Ascending aorta (tissue), 2 donors: ENCODE measurements around the gene PTRHD1. TPM values are rescaled to one million over a fixed set of nuclear protein-coding genes. Genes with fewer than 3 reads are reported as not detected.

Experiments used
- DNase-seq, 2 donors: peaks; one replicate each; pipeline ENCODE4 v3.0.0-alpha.2; 2019; ENCODE audit warnings: low spot score in 2 of 2
- H3K27ac ChIP-seq, 2 donors: fragments of 200-600 bp; sonication (generic); one replicate each; pipeline ENCODE4 v1.5.1; 2016 to 2017; ENCODE audit warnings: mild to moderate bottlenecking in 1 of 2
- H3K27me3 ChIP-seq: fragments of 200-600 bp; sonication (generic); one replicate; pipeline ENCODE4 v1.5.1; 2017
- H3K36me3 ChIP-seq, 2 donors: fragments of 200-600 bp; sonication (generic); one replicate each; pipeline ENCODE4 v1.5.1; 2016
- H3K4me1 ChIP-seq, 2 donors: fragments of 200-600 bp; sonication (generic); one replicate each; pipeline ENCODE4 v1.5.1; 2016 to 2017; ENCODE audit warnings: mild to moderate bottlenecking in 1 of 2
- H3K4me3 ChIP-seq, 2 donors: fragments of 200-600 bp; sonication (generic); one replicate each; pipeline ENCODE4 v1.5.1; 2016 to 2017; ENCODE audit warnings: mild to moderate bottlenecking in 1 of 2
- H3K9me3 ChIP-seq, 2 donors: fragments of 200-600 bp; sonication (generic); one replicate each; pipeline ENCODE4 v1.5.1; 2016
- CTCF ChIP-seq, 3 experiments: fragments of 200-600 bp in 2 of 3; fragments of 450-650 bp in 1 of 3; sonication (generic) in 2 of 3; IDR thresholded peaks; one replicate each; pipeline ENCODE4 v1.5.1; 2016 to 2019; ENCODE audit warnings: antibody characterized with exemption in 3 of 3, mild to moderate bottlenecking in 1 of 3, moderate library complexity in 1 of 3
- intact Hi-C: fragments of 100-400 bp; cut with DNase I; formaldehyde crosslinking; loops from one replicate; pipeline ENCODE4 v1.15.1; 2023
- total RNA-seq: library from RNA; depleted of rRNA; stranded (reverse); fragments of >200 nt; gene quantifications from one replicate; pipeline ENCODE4 v1.1.0, GENCODE V29; 2016

Gene PTRHD1
- total RNA-seq, 1 donor from 2014 or later, result 18.8 TPM

- DNase-seq, result peak in 1 of 2 donors; percentile 50
- intact Hi-C loops, result no loop called here
- Histone ChIP-seq H3K36me3 (peaks cover 11 to 30% of the 10 kb centered on the region in 2 donors), H3K4me1 (no peaks in the 10 kb centered on the region), H3K27ac (no peak overlapping the region), H3K4me3 (no peak overlapping the region), H3K27me3 (no peaks in the 10 kb centered on the region), H3K9me3 (no peaks in the 10 kb centered on the region)
- TF ChIP-seq CTCF (IDR thresholded peaks at IDR 0.05), result no peak
These were observed 38.9 kb upstream of the PTRHD1 start for GRCh38 chr2:24832073-24832461.

- no peaks in the 10 kb centered on the region for H3K9me3 ChIP-seq
- peak in 1 of 2 donors; percentile 30 for DNase-seq
- H3K36me3 ChIP-seq, result peaks cover 9 to 30% of the 10 kb centered on the region in 2 donors
- H3K27ac ChIP-seq, result no peak overlapping the region
- intact Hi-C loops, result no loop called here
- no peaks in the 10 kb centered on the region for H3K27me3 ChIP-seq
- H3K4me1 ChIP-seq, result no peaks in the 10 kb centered on the region
- no peak for TF ChIP-seq CTCF (IDR thresholded peaks at IDR 0.05)
- no peak overlapping the region for H3K4me3 ChIP-seq
These were observed 38.3 kb upstream of the PTRHD1 start for GRCh38 chr2:24831221-24832072.

- intact Hi-C loops, result no loop called here
- Histone ChIP-seq H3K4me1 (no peaks in the 10 kb centered on the region), H3K27me3 (no peaks in the 10 kb centered on the region), H3K4me3 (no peak overlapping the region), H3K27ac (no peak overlapping the region), H3K9me3 (no peaks in the 10 kb centered on the region), H3K36me3 (peaks cover 9 to 23% of the 10 kb centered on the region in 2 donors)
- TF ChIP-seq CTCF (IDR thresholded peaks at IDR 0.05), result no peak
- DNase-seq, result peak in 1 of 2 donors; percentile 60
These were observed 37.6 kb upstream of the PTRHD1 start for GRCh38 chr2:24830786-24831185.

GRCh38 chr2:24830351-24830750 lies 37.2 kb upstream of the PTRHD1 start:
- Histone ChIP-seq H3K27me3 (no peaks in the 10 kb centered on the region), H3K4me3 (no peak overlapping the region), H3K27ac (no peak overlapping the region), H3K9me3 (no peaks in the 10 kb centered on the region), H3K4me1 (no peaks in the 10 kb centered on the region), H3K36me3 (peaks cover 9 to 22% of the 10 kb centered on the region in 2 donors)
- intact Hi-C loops, result no loop called here
- peak in 1 of 2 donors; percentile 52 for DNase-seq
- TF ChIP-seq CTCF (IDR thresholded peaks at IDR 0.05), result no peak

GRCh38 chr2:24828238-24828996 lies 35.2 kb upstream of the PTRHD1 start:
- H3K4me3 ChIP-seq, result no peak overlapping the region
- H3K27ac ChIP-seq, result no peak overlapping the region
- no peaks in the 10 kb centered on the region for H3K4me1 ChIP-seq
- peak in 1 of 2 donors; percentile 56 for DNase-seq
- H3K27me3 ChIP-seq, result no peaks in the 10 kb centered on the region
- intact Hi-C loops, result no loop called here
- TF ChIP-seq CTCF (IDR thresholded peaks at IDR 0.05), result no peak
- no peaks in the 10 kb centered on the region for H3K9me3 ChIP-seq
- H3K36me3 ChIP-seq, result peaks cover 8 to 10% of the 10 kb centered on the region in 2 donors
